SU-DHL-6 (cell line): ENCODE results near the gene PLEKHG2.
A peak's percentile ranks its signal among the peaks of the same experiment; 100 is the strongest.

Experiments used
- H2AFZ ChIP-seq: fragments of 200-600 bp; sonication (generic); 2 replicates; pipeline ENCODE4 v1.6.1; 2014; ENCODE audit warnings: low read depth, mild to moderate bottlenecking, moderate library complexity, mixed read lengths, antibody characterized with exemption, low read length; ENCODE audit not compliant: severe bottlenecking
- H3F3A ChIP-seq: fragments of 200-600 bp; shearing (Covaris generic); 2 replicates; pipeline ENCODE4 v1.6.0; 2016; ENCODE audit warnings: antibody characterized with exemption, mild to moderate bottlenecking; ENCODE audit not compliant: insufficient read depth
- H3K27ac ChIP-seq: fragments of 200-600 bp; sonication (generic); 2 replicates; pipeline ENCODE4 v1.5.1; 2016; ENCODE audit warnings: low read depth, mild to moderate bottlenecking, low read length, moderate library complexity, mixed read lengths
- H3K27me3 ChIP-seq: fragments of 200-600 bp; sonication (generic), shearing (Covaris generic); 2 replicates; pipeline ENCODE4 v1.6.0; 2014; ENCODE audit warnings: mild to moderate bottlenecking, low read length
- H3K36me3 ChIP-seq: fragments of 200-600 bp; sonication (generic); 2 replicates; pipeline ENCODE4 v1.6.1; 2014; ENCODE audit warnings: mild to moderate bottlenecking, low read length, mixed read lengths
- H3K4me2 ChIP-seq: fragments of 300-600, 200-600 bp; shearing (Covaris generic), sonication (generic); 2 replicates; pipeline ENCODE4 v1.6.0; 2014; ENCODE audit warnings: low read length, low read depth, mild to moderate bottlenecking; ENCODE audit not compliant: poor library complexity, severe bottlenecking
- H3K4me3 ChIP-seq: fragments of 200-600 bp; sonication (generic); 2 replicates; pipeline ENCODE4 v1.5.1; 2014; ENCODE audit warnings: antibody characterized with exemption, low read length, mild to moderate bottlenecking, mixed read lengths; ENCODE audit not compliant: insufficient read depth, poor library complexity, severe bottlenecking
- H3K79me2 ChIP-seq: fragments of 200-600 bp; sonication (generic); 2 replicates; pipeline ENCODE4 v1.6.1; 2014; ENCODE audit warnings: mild to moderate bottlenecking, low read length, moderate library complexity; ENCODE audit not compliant: insufficient read depth
- H3K9ac ChIP-seq: fragments of 200-600 bp; sonication (generic); 2 replicates; pipeline ENCODE4 v1.7.0; 2014; ENCODE audit warnings: mild to moderate bottlenecking, low read length
- H3K9me2 ChIP-seq: fragments of 200-600 bp; sonication (generic); replicated peaks from 2 replicates; pipeline ENCODE4 v1.6.1; 2014; ENCODE audit warnings: low read length; ENCODE audit not compliant: insufficient read depth
- H3K9me3 ChIP-seq: fragments of 200-600 bp; sonication (generic); 2 replicates; pipeline ENCODE4 v1.6.1; 2014; ENCODE audit warnings: low read length, mixed read lengths; ENCODE audit not compliant: insufficient read depth
- H4K20me1 ChIP-seq: fragments of 200-600 bp; sonication (generic); 2 replicates; pipeline ENCODE4 v1.6.1; 2014; ENCODE audit warnings: low read depth, mild to moderate bottlenecking, antibody characterized with exemption, low read length, moderate library complexity, mixed read lengths
- EZH2phosphoT487 ChIP-seq: fragments of 200-600 bp; sonication (generic), shearing (Covaris generic); conservative IDR thresholded peaks from 2 replicates; pipeline ENCODE4 v1.6.1; 2018; ENCODE audit warnings: mild to moderate bottlenecking, antibody characterized with exemption, low read length, moderate library complexity, mixed read lengths
- TF ChIP-seq, protein P1 (sequence below): fragments of 200-600 bp; sonication (generic); IDR thresholded peaks from one replicate; pipeline ENCODE4 v1.5.1; 2017; ENCODE audit warnings: antibody characterized with exemption, mild to moderate bottlenecking, low read length, moderate library complexity; ENCODE audit not compliant: insufficient read depth, poor library complexity, severe bottlenecking

The PLEKHG2 gene, protein sequence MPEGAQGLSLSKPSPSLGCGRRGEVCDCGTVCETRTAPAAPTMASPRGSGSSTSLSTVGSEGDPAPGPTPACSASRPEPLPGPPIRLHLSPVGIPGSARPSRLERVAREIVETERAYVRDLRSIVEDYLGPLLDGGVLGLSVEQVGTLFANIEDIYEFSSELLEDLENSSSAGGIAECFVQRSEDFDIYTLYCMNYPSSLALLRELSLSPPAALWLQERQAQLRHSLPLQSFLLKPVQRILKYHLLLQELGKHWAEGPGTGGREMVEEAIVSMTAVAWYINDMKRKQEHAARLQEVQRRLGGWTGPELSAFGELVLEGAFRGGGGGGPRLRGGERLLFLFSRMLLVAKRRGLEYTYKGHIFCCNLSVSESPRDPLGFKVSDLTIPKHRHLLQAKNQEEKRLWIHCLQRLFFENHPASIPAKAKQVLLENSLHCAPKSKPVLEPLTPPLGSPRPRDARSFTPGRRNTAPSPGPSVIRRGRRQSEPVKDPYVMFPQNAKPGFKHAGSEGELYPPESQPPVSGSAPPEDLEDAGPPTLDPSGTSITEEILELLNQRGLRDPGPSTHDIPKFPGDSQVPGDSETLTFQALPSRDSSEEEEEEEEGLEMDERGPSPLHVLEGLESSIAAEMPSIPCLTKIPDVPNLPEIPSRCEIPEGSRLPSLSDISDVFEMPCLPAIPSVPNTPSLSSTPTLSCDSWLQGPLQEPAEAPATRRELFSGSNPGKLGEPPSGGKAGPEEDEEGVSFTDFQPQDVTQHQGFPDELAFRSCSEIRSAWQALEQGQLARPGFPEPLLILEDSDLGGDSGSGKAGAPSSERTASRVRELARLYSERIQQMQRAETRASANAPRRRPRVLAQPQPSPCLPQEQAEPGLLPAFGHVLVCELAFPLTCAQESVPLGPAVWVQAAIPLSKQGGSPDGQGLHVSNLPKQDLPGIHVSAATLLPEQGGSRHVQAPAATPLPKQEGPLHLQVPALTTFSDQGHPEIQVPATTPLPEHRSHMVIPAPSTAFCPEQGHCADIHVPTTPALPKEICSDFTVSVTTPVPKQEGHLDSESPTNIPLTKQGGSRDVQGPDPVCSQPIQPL (N-terminal part only)

DNA sequence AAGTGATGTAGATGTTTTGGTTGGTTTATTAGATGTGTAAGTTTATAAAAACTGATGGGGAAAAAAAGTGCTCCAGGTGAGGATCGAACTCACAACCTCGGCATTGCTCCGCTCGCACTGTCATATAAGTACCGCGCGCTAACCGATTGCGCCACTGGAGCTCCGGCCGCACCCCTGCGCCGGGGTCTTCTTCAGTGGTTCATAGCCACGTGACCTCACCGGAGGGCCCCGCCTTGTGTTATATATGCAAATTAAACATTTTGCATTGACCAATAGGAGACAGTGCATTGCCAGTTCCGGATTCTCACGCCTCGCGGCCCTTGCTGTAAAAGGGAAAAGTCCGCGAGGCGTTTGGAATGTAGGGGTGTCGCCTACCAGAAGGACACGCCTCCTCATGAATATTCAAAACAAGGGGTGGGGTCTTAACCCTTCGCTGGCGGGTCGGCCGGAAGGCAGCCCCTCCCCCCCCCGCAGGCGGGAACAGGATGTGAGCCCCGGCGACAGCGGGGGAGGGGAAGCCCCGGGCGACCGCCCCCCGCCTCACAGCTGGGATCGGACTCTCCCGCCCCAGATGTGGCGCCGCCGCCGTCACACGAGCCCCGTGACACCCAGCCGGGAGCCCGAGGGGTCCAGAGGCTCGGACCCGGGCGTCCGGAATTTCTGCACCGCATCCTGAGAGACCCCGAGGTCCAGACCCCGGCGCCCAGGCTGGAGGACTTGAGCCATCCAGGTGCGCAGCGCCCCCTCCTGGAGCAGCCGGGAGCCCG is at the start of gene PLEKHG2:
Gene PLEKHG2 (plus strand): TSS at position 570 of the 767 bp plus-strand sequence. CDS start 1,418 bp downstream, outside the sequence.
- no peak for TF ChIP-seq EZH2phosphoT487
- TF ChIP-seq, protein P1, sequence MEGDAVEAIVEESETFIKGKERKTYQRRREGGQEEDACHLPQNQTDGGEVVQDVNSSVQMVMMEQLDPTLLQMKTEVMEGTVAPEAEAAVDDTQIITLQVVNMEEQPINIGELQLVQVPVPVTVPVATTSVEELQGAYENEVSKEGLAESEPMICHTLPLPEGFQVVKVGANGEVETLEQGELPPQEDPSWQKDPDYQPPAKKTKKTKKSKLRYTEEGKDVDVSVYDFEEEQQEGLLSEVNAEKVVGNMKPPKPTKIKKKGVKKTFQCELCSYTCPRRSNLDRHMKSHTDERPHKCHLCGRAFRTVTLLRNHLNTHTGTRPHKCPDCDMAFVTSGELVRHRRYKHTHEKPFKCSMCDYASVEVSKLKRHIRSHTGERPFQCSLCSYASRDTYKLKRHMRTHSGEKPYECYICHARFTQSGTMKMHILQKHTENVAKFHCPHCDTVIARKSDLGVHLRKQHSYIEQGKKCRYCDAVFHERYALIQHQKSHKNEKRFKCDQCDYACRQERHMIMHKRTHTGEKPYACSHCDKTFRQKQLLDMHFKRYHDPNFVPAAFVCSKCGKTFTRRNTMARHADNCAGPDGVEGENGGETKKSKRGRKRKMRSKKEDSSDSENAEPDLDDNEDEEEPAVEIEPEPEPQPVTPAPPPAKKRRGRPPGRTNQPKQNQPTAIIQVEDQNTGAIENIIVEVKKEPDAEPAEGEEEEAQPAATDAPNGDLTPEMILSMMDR, result peak; percentile 92
- peak within 1 kb of the TSS; percentile 73 for H2AFZ ChIP-seq
- H3F3A ChIP-seq, result peaks cover 40% of the 10 kb centered on the region
- no peaks in the 10 kb centered on the region for H3K9me2 ChIP-seq
- H3K79me2 ChIP-seq, result peaks cover 27% of the 10 kb centered on the region
- H3K27me3 ChIP-seq, result no peaks in the 10 kb centered on the region
- H3K9ac ChIP-seq, result peak within 1 kb of the TSS; percentile 100
- no peaks in the 10 kb centered on the region for H3K9me3 ChIP-seq
- H3K36me3 ChIP-seq, result no peaks in the 10 kb centered on the region
- no peaks in the 10 kb centered on the region for H4K20me1 ChIP-seq
- H3K27ac ChIP-seq, result peak within 1 kb of the TSS; percentile 98
- H3K4me2 ChIP-seq, result peak within 1 kb of the TSS; percentile 97
- peak within 1 kb of the TSS; percentile 100 for H3K4me3 ChIP-seq

DNA sequence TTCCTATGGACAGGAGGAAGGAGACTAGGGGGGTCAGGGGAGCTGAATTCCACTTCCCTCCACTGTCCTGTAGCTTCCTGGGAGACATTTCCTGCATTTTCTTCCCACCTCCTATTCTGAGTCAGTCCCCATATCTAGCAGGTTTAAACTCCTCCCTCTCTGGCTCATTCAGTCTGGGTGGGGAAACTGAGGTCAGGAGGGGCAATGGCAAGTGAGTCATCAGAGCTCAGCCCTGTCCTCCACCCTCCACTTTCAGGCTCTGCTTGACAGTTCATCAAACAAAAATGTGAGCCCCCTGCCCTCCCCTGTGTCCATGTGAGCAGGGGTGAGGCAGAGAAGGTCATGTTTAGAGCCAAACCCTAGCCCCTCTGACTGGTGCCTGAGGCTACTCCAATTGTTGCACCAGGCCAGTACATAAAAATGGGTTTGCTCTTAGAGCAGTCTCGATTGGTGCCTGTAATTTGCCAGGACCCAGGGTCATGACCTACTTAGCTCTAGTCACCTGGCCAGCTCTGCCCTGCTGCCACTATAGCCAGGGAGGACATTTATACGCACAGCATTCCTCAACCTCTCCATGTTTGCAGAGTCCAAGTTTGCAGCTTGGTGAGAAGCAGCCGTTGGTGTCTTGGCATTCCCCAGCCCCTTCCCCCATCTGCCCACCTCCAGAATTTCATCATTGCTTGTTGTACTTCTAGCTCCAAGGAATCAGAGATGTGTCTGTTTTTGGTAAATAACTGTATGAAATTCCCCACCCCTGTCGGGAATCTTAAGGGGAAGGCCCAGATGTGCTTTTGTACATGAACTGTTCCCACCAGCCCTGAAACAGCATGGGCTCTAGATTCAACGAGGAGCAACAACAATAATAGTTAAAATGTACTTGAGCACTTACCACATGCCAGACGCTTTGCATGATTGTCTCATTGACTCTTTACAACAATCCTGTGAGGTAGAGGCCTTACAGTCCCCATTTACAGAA is 49.5 kb upstream of the PLEKHG2 start:
- no peak overlapping the region for H3K4me2 ChIP-seq
- H3K9me3 ChIP-seq, result no peaks in the 10 kb centered on the region
- no peaks in the 10 kb centered on the region for H3F3A ChIP-seq
- no peak overlapping the region for H3K9ac ChIP-seq
- no peaks in the 10 kb centered on the region for H3K79me2 ChIP-seq
- H3K27ac ChIP-seq, result no peak overlapping the region
- H3K4me3 ChIP-seq, result no peak overlapping the region
- no peaks in the 10 kb centered on the region for H3K27me3 ChIP-seq
- peaks cover 4% of the 10 kb centered on the region; the same call in 1 of the 2 replicates for H3K36me3 ChIP-seq
- H3K9me2 ChIP-seq, result no peaks in the 10 kb centered on the region
- H2AFZ ChIP-seq, result no peak overlapping the region
- H4K20me1 ChIP-seq, result no peaks in the 10 kb centered on the region
- no peak for TF ChIP-seq EZH2phosphoT487
- TF ChIP-seq, protein P1, result no peak
